Measurements from ENCODE around the gene ST3GAL3. TPM values are rescaled to one million over a fixed set of nuclear protein-coding genes. Genes with fewer than 3 reads are reported as not detected.

Gene ST3GAL3
- total RNA-seq, 1 donor from 2014 or later: 18.3 TPM

DNA sequence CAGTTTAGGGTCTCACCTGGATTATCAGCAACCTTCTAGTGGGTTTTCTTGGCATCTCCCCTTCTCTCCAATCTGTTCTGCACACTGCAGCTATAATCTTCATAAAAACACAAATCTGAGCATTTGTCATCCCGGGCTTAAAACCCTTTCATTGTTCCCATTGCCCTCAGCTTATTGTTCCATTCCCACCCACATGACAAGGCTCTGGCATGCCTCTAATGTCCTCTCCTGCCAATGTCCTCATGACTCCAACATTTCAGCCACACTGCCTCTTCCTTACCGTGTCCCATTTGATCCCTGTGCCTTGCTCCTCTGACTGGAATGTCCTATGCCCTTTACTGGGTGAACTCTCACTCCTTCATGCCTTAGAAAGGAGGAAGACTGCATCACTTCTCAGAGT lies 255.0 kb downstream of the ST3GAL3 start:
- H3K4me3 ChIP-seq (ENCODE audit: low read depth, low read length): no peak overlapping the region
- no peak for DNase-seq (ENCODE audit: low read depth)
- TF ChIP-seq, protein P1, sequence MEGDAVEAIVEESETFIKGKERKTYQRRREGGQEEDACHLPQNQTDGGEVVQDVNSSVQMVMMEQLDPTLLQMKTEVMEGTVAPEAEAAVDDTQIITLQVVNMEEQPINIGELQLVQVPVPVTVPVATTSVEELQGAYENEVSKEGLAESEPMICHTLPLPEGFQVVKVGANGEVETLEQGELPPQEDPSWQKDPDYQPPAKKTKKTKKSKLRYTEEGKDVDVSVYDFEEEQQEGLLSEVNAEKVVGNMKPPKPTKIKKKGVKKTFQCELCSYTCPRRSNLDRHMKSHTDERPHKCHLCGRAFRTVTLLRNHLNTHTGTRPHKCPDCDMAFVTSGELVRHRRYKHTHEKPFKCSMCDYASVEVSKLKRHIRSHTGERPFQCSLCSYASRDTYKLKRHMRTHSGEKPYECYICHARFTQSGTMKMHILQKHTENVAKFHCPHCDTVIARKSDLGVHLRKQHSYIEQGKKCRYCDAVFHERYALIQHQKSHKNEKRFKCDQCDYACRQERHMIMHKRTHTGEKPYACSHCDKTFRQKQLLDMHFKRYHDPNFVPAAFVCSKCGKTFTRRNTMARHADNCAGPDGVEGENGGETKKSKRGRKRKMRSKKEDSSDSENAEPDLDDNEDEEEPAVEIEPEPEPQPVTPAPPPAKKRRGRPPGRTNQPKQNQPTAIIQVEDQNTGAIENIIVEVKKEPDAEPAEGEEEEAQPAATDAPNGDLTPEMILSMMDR (conservative IDR thresholded peaks at IDR 0.05; ENCODE audit: low read depth, low read length): no peak

DNA sequence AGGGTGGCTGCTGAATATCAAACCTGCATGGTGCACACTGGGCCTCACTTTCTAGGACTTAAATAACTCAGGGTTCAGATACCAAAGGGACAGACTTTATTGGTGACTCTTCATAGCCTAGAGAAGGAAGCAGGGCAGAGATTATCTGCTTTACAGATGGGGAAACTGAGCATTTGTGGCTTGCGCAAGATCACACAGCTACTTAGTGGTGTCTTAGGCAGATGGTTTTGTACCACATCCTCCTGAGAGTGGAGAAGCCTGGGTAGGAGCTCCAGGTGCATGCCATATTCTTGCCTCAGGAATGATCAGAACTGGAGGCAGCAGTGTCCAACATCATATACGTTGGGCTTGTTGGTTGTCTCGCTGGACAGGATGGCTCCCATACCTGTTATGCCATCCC lies 255.7 kb downstream of the ST3GAL3 start:
- no peak for DNase-seq (ENCODE audit: low read depth)
- H3K4me3 ChIP-seq (ENCODE audit: low read depth, low read length): no peak overlapping the region
- TF ChIP-seq, protein P1 (conservative IDR thresholded peaks at IDR 0.05; ENCODE audit: low read depth, low read length): no peak

DNA sequence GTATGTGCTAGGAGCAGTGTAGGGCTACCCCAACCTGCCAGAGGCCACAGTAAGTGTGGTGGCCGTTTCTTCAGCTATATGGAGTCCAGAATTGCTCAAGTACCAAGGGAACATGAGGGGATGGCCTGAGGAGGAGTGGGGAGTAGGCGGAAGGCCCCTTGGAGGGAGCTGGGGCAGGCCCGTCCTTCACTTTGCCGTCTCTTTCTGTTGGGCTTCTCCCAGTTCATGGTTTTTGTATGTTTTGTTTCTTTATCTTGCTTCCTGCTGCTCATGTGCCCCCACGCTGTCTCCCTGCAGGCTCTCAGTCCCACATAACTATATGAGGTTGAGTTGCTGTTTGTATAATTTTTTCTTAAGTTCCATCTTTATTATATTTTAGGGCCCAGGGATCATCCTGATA lies 256.6 kb downstream of the ST3GAL3 start:
- TF ChIP-seq, protein P1 (conservative IDR thresholded peaks at IDR 0.05; ENCODE audit: low read depth, low read length): no peak
- H3K4me3 ChIP-seq (ENCODE audit: low read depth, low read length): no peak overlapping the region
- no peak for DNase-seq (ENCODE audit: low read depth)

DNA sequence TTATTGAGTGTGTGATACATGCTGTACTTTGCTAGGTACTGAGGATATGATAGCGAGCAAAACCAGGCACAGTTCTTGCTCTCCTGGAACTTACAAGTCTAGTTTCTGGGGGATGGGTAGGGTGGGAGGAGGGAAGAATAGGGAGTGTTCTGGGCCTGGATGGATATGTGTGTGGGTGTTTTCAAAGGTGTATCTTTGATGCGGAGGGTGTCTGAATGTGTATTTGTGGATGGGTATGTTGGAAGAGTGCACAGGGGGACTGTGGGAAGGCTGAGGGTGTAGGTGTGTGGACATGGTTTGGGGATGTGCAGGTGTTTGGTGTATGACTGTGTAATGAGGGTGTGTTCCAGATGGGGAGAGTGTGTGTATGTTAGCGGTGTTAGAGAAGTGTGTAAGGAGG lies 258.0 kb downstream of the ST3GAL3 start:
- no peak overlapping the region for H3K4me3 ChIP-seq (ENCODE audit: low read depth, low read length)
- no peak for DNase-seq (ENCODE audit: low read depth)
- TF ChIP-seq, protein P1 (conservative IDR thresholded peaks at IDR 0.05; ENCODE audit: low read depth, low read length): no peak

DNA sequence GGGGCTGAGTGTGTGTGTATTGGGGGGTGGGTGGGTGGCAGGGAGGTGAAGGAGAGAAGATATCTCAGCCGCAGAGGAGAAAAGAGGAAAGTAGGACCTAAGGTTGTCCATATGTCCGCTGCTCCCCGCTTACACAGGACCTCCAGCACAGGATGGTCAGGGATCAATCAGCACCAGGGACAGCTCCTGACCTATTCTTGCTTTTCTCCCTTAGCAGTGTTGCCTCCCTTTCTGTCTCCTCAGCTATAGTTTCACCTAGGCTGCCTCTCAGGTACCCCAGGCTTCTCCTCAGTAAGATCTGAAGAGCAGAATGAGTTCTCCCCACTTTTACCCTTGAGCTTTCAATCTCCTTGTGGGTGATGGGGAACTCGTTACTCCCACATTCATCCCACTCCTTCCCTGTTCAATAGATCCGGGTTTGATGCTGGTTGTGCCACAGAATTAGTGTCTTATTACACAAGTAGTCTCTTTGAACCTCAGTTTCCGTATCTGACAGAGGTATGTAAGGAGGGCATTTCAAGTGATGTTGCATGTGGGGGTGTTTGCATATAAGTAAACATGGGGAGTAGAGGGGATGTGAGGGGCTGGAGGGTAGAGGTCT lies 261.1 kb downstream of the ST3GAL3 start:
- H3K4me3 ChIP-seq (ENCODE audit: low read depth, low read length): no peak overlapping the region
- TF ChIP-seq, protein P1 (conservative IDR thresholded peaks at IDR 0.05; ENCODE audit: low read depth, low read length): no peak
- DNase-seq (ENCODE audit: low read depth): no peak

DNA sequence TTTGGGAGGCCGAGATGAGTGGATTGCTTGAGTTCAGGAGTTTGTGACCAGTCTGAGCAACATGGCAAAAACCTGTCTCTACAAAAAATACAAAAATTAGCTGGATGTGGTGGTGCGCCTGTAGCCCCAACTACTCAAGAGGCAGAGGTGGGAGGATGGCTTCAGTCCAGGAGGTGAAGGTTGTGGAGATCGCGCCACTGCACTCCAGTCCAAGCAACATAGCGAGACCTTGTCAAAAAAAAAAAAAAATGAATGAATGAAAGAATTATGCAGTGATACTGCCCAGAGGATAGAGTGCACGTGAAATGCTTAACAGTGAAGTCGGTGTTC lies 262.0 kb downstream of the ST3GAL3 start:
- TF ChIP-seq, protein P1 (conservative IDR thresholded peaks at IDR 0.05; ENCODE audit: low read depth, low read length): no peak
- no peak for DNase-seq (ENCODE audit: low read depth)
- H3K4me3 ChIP-seq (ENCODE audit: low read depth, low read length): peak overlapping the region; percentile 31

DNA sequence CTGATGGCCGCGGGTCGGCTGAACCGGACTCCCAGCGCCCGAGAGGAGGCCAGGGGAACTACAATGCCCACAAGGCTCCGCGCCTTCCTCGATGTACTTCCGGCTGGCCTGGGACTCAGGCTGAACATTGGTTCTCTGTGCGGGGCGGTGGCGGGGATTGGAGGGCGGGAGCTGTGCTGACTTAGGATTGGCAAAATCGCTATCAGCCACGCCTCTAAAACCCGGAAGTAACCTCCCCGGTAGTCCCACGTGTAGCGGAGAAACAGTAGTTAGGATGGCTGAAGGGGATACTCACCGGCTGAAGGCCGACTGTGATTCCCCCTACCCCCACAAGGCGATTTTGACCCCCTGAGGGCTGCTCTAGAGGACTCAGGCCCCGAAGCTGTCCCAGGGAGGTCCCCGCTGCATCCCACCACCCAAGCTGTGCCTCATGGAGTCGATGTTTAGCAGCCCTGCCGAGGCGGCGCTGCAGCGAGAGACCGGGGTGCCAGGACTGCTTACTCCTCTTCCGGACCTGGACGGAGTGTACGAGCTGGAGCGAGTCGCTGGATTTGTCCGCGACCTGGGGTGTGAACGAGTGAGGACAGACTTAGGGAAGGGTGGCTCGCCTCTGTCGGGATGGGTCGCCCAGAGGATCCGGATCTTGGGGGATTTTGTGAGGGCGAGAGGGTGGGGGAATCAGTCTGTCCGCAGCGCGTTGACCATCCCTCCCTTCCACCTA lies 262.6 kb downstream of the ST3GAL3 start, which contains the start of gene DPH2:
Gene DPH2 (plus strand): TSS at position 265 of the 721 bp plus-strand sequence. CDS start 166 bp downstream, at position 431.
- peak; percentile 81 for DNase-seq (ENCODE audit: low read depth)
- H3K4me3 ChIP-seq (ENCODE audit: low read depth, low read length): peak within 1 kb of the TSS; percentile 71
- TF ChIP-seq, protein P1 (conservative IDR thresholded peaks at IDR 0.05; ENCODE audit: low read depth, low read length): peak; percentile 13

Data from epithelial cell of proximal tubule (primary cell).